Middle frontal gyrus (tissue), 1 donor: ENCODE data around the gene RILPL1.
"Not testable (repeated sequence)": the region's sequence is repeated elsewhere in the genome, so short reads cannot be mapped to it uniquely, and the experiment has no call there.

Experiments used
- DNase-seq: peaks from one replicate; pipeline ENCODE4 v3.0.0-alpha.2; 2015; ENCODE audit warnings: low spot score; ENCODE audit errors: extremely low spot score

RILPL1 gene

GRCh38 chr12:123468786-123469185 lies 64.7 kb downstream of the RILPL1 start:
- no peak for DNase-seq

- DNase-seq = no peak
These were observed 68.4 kb downstream of the RILPL1 start for GRCh38 chr12:123465084-123465483.

- not testable (repeated sequence) for DNase-seq
These were observed 70.3 kb downstream of the RILPL1 start for GRCh38 chr12:123463174-123463573.

GRCh38 chr12:123457980-123458779 lies 75.3 kb downstream of the RILPL1 start, which contains the start of gene SNRNP35:
Gene SNRNP35 (plus strand): TSS chr12:123458139. CDS start chr12:123465541, 7,402 bp downstream.
- peak; percentile 73 for DNase-seq

GRCh38 chr12:123453165-123453564 lies 80.4 kb downstream of the RILPL1 start:
- no peak for DNase-seq

- DNase-seq = not testable (repeated sequence)
These were observed 81.3 kb downstream of the RILPL1 start for GRCh38 chr12:123452276-123452550.

- no peak for DNase-seq
These were observed 82.9 kb downstream of the RILPL1 start for GRCh38 chr12:123450636-123451035.

- DNase-seq = no peak
These were observed 83.7 kb downstream of the RILPL1 start for GRCh38 chr12:123449856-123450255.

- no peak for DNase-seq
These were observed 84.2 kb downstream of the RILPL1 start for GRCh38 chr12:123449249-123449733.

- no peak for DNase-seq
These were observed 87.2 kb downstream of the RILPL1 start for GRCh38 chr12:123446333-123446713.

GRCh38 chr12:123445388-123446332 lies 87.9 kb downstream of the RILPL1 start:
- no peak for DNase-seq

- DNase-seq = no peak
These were observed 89.2 kb downstream of the RILPL1 start for GRCh38 chr12:123444092-123445026.

- DNase-seq = no peak
These were observed 90.7 kb downstream of the RILPL1 start for GRCh38 chr12:123442774-123443173.

GRCh38 chr12:123441523-123442164 lies 91.9 kb downstream of the RILPL1 start:
- no peak for DNase-seq

GRCh38 chr12:123436017-123436964 lies 97.2 kb downstream of the RILPL1 start, which contains the start of gene RILPL2:
Gene RILPL2 (minus strand): TSS chr12:123436684. CDS start chr12:123436420, 264 bp downstream.
- peak; percentile 70 for DNase-seq

GRCh38 chr12:123435636-123436016 lies 97.9 kb downstream of the RILPL1 start:
- DNase-seq = no peak

- DNase-seq = no peak
These were observed 99.9 kb downstream of the RILPL1 start for GRCh38 chr12:123433615-123434014.

- not testable (repeated sequence) for DNase-seq
These were observed 101.3 kb downstream of the RILPL1 start for GRCh38 chr12:123431951-123432817.
